Panc1 (cell line): ENCODE data around the gene ABL1.

Experiments used
- CTCF ChIP-seq: fragments of 450-650 bp; IDR thresholded peaks from 2 replicates; pipeline ENCODE4 v1.5.1; 2017; ENCODE audit warnings: mild to moderate bottlenecking
- POLR2AphosphoS5 ChIP-seq: IDR thresholded peaks from 2 replicates; pipeline ENCODE4 v1.6.1; 2012; ENCODE audit warnings: mild to moderate bottlenecking, low read depth, low read length, moderate library complexity
- SIN3A ChIP-seq: IDR thresholded peaks from 2 replicates; pipeline ENCODE4 v1.6.1; 2012; ENCODE audit warnings: low read depth, mild to moderate bottlenecking, low read length, moderate library complexity, borderline replicate concordance; ENCODE audit not compliant: insufficient read depth

- TF ChIP-seq POLR2AphosphoS5 (no peak), SIN3A (no peak), CTCF (no peak)
Measured at GRCh38 chr9:130896233-130897014, 61.4 kb downstream of the ABL1 start, which contains the start of gene QRFP.
